K562 treated with DMSO at 1 percent for 4 hours (cell line): ENCODE results near the gene SLC29A1. TPM values are rescaled to one million over a fixed set of nuclear protein-coding genes. Genes with fewer than 3 reads are reported as not detected.

Experiments used
- total RNA-seq: library from RNA; unstranded; fragments of 300-600 nt; gene quantifications from 2 replicates; pipeline ENCODE4 v1.2.3, GENCODE V29; 2022; ENCODE audit not compliant: insufficient read depth

The SLC29A1 gene
- 110 and 130 TPM in 2 replicates for total RNA-seq

DNA sequence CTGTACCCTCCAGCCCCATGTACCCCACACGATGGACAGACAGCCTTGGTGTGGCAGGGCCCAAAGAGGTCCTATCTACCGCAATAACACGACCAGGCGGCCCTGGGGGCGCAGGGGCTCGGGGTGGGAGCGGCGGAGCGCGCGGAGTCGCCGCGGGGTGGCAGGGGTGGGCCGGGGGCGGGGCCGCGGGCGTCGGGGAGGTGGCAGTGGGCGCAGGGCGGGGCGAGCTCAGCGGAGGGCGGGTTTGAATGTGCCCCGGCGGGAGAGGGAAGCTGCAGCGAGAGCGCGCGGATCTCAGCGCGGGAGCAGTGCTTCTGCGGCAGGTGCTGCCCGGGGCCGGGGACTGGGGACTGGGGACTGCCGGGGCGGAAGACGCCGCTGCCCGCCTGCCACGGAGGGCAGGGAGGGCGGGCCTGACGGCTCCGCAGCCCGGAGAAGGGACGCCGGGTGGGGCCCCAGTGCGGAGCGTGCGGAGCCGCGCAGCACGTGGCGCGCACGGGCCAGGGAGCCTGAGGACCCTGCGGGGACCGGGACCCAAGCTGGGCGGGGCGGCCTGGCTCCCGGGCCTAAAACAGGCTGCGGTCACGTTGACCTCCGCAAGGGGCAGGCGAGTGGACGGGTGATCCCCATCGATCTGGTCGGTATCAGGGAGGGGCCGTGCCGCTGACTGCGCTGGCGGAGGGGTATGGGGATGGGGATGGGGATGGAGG lies at the start of gene SLC29A1:
SLC29A1 (plus strand) TSS at position 277 of the 710 bp plus-strand sequence. CDS start 3,719 bp downstream, outside the sequence.

DNA sequence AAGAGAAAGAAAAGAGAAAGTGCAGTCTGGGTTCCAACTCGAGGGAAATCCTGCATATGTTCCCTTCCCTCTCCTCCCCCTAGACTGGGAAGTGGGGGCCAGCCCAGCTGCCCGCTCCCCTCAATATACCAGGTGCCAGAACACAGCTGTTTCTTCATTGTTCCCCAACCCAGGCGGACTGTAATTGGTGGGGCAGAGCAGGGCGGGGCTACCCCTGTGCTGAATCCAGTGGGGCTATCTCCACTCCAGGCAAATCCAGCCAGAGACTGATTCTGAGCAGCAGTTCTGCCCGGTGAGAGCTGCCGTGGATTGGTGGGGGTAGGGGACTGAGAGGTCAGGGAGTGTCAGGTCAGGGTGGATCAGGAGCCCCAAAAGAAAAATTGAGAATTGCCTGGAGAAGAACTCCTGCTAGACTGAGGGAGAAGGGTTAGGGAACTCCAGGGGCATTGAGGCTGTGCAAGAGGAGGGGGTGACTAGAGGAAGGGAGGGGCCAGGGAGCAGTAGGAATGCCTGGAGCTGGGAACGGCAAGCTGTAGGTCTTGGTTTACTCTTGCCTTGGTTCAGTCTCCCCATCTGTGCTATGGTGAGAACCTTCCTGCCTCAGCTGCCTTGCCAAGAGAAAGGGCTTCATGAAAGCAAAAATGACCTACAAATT lies 6.6 kb upstream of the SLC29A1 start, which contains the start of gene MYMX:
MYMX (plus strand) TSS at position 250 of the 655 bp plus-strand sequence. CDS start 546 bp downstream, outside the sequence.

DNA sequence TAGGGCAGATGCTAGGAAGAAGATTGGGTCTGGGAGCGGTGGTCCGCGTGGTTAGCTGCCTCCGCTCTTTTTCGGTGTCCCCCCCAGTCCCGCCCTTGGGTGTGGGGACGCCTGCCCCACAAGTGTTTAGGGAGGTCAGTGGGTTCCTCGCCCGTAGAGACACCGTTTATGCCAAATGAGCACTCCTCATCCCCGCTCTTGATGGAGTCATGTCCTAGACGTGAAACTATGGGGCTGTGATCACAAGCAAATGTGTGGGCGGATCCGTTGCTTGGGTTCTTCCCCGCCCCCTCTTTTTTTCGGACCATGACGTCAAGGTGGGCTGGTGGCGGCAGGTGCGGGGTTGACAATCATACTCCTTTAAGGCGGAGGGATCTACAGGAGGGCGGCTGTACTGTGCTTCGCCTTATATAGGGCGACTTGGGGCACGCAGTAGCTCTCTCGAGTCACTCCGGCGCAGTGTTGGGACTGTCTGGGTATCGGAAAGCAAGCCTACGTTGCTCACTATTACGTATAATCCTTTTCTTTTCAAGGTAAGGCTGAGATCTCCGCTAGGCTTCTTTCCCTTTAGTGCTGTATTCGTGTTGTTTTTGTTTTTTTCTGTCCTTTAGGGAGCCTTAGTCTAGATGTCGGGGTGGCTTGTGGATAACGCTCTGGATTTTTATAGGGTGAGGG lies 23.4 kb downstream of the SLC29A1 start, which contains the start of gene HSP90AB1:
HSP90AB1 (plus strand) TSS at position 439 of the 675 bp plus-strand sequence. CDS start 1,529 bp downstream, outside the sequence.

DNA sequence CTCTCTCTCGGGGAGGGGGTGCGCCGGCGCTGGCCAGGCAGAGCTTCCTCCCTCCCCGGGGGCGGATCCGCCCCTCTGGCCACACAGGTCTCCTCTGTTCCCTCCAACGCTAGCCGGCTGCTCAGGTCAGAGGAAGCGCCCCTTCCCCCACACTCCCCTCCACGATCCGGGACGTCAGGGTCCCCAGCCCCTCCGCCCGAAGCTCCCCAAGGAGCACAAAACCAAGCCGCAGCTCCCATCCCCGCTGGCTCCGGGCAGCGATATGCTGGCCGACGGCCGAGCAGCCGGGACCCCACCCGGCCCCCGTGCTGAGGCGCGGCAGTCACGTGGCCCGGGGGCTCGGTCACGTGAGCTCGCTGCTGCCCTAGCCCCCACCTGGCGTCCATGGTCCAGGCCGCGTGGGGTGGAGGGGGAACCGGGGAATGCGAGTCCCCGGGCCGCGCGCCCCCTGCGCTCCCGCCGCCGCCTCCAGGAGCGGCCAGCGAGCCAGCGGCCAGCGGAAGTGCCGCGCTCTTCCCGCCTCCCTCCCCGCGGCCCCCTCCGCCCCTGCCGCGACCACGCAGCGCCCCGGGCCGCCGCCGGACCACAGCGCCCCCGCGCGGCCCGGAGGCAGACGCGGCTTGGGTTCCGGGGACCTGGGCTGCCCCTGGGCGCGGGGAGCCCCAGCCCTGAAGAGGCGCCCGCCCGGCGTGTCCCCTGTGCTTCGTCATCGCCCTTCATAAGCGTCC lies 33.8 kb downstream of the SLC29A1 start, which contains the start of gene SLC35B2:
SLC35B2 (minus strand) TSS at position 504 of the 728 bp plus-strand sequence; CDS start at position 386, 118 bp downstream.

DNA sequence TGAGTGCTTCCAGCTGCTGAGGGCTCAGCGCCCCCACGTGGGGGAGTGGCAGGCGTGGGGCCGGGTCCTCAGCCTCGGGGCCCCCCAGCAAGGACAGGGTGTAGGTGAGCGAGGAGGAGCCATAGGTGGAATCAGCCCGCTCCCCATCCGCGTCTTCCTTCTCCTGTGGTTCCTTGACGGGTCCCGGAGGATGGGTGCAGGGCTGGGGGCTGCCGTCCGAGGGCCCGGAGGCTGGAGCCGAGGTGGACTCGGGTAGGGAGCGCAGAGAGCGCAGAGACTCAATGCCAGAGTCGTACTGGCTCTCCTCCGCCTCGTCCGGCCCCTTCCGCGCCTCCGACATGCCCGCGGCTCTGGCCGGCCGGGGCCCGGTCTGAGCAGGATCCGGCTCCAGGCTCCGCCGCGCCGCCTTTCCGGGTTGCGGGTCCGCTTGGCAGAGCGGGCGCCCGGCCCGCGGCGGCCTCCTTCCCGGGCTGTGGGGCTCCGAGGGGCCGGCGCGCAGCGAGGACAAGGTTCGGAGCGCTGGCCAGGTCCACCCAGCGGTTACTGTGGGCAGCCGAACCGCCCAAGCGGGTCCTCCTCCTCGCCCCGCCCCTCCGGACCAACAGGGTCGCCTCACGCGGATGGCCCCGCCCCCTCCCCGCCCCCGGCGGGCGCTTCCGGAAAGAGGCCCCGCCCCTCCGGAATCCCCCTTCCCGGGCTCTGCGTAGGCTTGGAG lies 41.8 kb downstream of the SLC29A1 start, which contains the start of gene NFKBIE:
NFKBIE (minus strand) TSS at position 545 of the 715 bp plus-strand sequence; CDS start at position 340, 205 bp downstream.

DNA sequence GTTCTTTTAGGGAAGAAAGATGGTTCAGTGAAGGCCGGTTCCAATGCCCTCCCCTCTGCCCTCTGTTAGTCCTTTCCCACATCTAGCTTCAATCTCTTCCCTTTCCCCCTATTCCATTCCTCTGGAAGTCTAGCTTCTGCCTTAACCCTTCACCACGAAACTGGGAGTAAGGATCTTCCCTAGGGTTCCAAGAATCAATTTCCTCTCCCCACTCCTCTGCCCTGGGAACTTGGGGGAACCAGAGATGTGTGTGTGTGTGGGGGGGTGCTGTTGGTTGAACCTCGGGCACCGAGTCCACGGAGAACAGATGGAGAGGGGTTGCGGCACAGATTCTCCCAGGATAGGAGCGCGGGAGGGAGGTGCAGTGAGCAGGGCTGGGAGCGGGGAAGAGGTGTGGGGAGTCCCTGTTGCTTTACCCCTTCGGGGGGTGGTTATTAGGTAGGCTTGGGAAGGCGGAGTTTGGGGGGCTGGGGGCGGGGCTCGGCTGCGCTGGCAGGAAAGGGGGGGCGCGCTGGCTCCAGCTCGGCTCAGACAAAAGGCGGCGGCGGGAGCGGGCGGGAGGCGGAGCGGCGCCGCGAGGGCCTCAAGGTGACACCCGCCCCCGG lies 46.6 kb downstream of the SLC29A1 start, which contains the start of gene TMEM151B:
TMEM151B (plus strand) TSS at position 530 of the 605 bp plus-strand sequence. CDS start 293 bp downstream, outside the sequence.

Other genes with a start within 250 kb of the SLC29A1 start
- gene MRPL14, start 96.1 kb upstream of the SLC29A1 start, total RNA-seq: 95.2 and 107 TPM in 2 replicates
- gene TMEM63B, start 96.0 kb upstream of the SLC29A1 start, total RNA-seq: 34.8 and 50.7 TPM in 2 replicates
- 0.51 TPM in 1 of 2 replicates, not detected in the other for gene CAPN11, start 64.8 kb upstream of the SLC29A1 start, total RNA-seq
- gene MYMX, start 6.7 kb upstream of the SLC29A1 start, total RNA-seq: not detected in 2 replicates
- 1,233 and 1,422 TPM in 2 replicates for gene HSP90AB1, start 23.5 kb downstream of the SLC29A1 start, total RNA-seq
- gene SLC35B2, start 33.9 kb downstream of the SLC29A1 start, total RNA-seq: 78.1 and 85.6 TPM in 2 replicates
- gene NFKBIE, start 42.0 kb downstream of the SLC29A1 start, total RNA-seq: 26.9 and 27.2 TPM in 2 replicates
- gene TMEM151B, start 46.9 kb downstream of the SLC29A1 start, total RNA-seq: not detected in 2 replicates
- 12.3 and 13.6 TPM in 2 replicates for gene AARS2, start 89.8 kb downstream of the SLC29A1 start, total RNA-seq
- not detected in 2 replicates for gene SPATS1, start 119.1 kb downstream of the SLC29A1 start, total RNA-seq
- gene CDC5L, start 164.1 kb downstream of the SLC29A1 start, total RNA-seq: 18.5 and 19.3 TPM in 2 replicates